Subcutaneous abdominal adipose tissue (tissue), 5 donors: ENCODE data around the gene EIF3CL.
"Not testable (repeated sequence)": the region's sequence is repeated elsewhere in the genome, so short reads cannot be mapped to it uniquely, and the experiment has no call there.

Source experiments
- H3K27ac ChIP-seq: one replicate; pipeline ENCODE4 v1.7.0; 2013; ENCODE audit warnings: low read depth, mild to moderate bottlenecking, inconsistent platforms, low read length, moderate library complexity
- H3K27me3 ChIP-seq, 5 donors: one replicate each; pipeline ENCODE4 v1.7.0; 2013; ENCODE audit warnings: low read length in 5 of 5, inconsistent platforms in 1 of 5; ENCODE audit not compliant: control insufficient read depth in 5 of 5, insufficient read depth in 4 of 5
- H3K36me3 ChIP-seq, 5 donors: one replicate each; pipeline ENCODE4 v1.7.0; 2013; ENCODE audit warnings: low read length in 5 of 5; ENCODE audit not compliant: control insufficient read depth in 5 of 5, insufficient read depth in 5 of 5
- H3K4me1 ChIP-seq, 5 donors: one replicate each; pipeline ENCODE4 v1.7.0; 2013; ENCODE audit warnings: low read length in 5 of 5, mild to moderate bottlenecking in 3 of 5, moderate library complexity in 1 of 5; ENCODE audit not compliant: control insufficient read depth in 5 of 5, insufficient read depth in 5 of 5
- H3K4me3 ChIP-seq, 5 donors: one replicate each; pipeline ENCODE4 v1.7.0; 2013; ENCODE audit warnings: low read length in 5 of 5, low read depth in 1 of 5
- H3K9ac ChIP-seq, 5 donors: one replicate each; pipeline ENCODE4 v1.7.0; 2013; ENCODE audit warnings: low read length in 5 of 5, mild to moderate bottlenecking in 4 of 5, moderate library complexity in 3 of 5
- H3K9me3 ChIP-seq, 5 donors: one replicate each; pipeline ENCODE4 v1.7.0; 2013; ENCODE audit warnings: low read length in 5 of 5; ENCODE audit not compliant: control insufficient read depth in 5 of 5
- donor health status: healthy.
- donor health status: healthy.
- donor health status: healthy.
- donor health status: healthy.
- donor health status: healthy.

EIF3CL gene

DNA sequence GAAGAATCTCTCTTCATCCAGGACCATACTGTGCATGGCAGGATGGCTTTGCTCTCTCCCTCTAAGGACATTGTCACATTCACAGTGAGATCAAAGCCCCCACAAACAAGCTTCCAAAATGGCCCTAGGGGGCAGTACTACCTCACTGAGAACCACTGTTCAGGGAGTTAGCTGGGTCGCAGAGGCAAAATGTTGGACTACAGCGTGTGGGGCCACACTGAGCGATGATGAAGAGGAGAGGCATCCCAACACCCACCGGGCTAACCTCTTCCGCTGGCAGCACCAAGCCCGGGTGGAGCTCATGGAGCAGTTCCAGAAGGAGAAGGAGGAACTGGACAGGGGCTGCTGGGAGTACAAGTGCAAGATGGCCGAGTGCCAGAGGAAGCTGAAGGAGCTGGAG lies 9.9 kb upstream of the EIF3CL start:
- not testable (repeated sequence) for H3K27ac ChIP-seq, H3K4me1 ChIP-seq, H3K27me3 ChIP-seq, H3K36me3 ChIP-seq, H3K9ac ChIP-seq, H3K9me3 ChIP-seq, H3K4me3 ChIP-seq

DNA sequence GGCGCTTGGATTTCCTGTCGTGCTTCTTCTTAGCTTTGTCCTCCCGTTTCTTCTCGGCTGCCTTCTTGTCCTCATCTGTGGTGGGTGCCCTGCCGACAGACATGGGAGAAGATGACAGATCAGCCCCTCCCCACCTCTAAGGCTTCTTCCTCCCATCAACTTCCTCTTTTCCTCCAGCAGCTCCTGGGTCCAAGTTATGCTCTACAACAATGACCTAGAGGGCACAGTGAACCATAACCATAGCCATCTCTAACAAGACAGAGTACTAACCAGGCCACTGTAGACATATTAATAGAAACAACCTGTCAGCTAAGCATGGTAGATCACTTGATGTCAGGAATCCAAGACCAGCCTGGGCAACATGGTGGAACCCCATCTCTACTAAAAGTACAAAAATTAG lies 11.6 kb downstream of the EIF3CL start:
- not testable (repeated sequence) for H3K36me3 ChIP-seq, H3K9ac ChIP-seq, H3K27me3 ChIP-seq, H3K9me3 ChIP-seq, H3K4me1 ChIP-seq, H3K4me3 ChIP-seq, H3K27ac ChIP-seq

DNA sequence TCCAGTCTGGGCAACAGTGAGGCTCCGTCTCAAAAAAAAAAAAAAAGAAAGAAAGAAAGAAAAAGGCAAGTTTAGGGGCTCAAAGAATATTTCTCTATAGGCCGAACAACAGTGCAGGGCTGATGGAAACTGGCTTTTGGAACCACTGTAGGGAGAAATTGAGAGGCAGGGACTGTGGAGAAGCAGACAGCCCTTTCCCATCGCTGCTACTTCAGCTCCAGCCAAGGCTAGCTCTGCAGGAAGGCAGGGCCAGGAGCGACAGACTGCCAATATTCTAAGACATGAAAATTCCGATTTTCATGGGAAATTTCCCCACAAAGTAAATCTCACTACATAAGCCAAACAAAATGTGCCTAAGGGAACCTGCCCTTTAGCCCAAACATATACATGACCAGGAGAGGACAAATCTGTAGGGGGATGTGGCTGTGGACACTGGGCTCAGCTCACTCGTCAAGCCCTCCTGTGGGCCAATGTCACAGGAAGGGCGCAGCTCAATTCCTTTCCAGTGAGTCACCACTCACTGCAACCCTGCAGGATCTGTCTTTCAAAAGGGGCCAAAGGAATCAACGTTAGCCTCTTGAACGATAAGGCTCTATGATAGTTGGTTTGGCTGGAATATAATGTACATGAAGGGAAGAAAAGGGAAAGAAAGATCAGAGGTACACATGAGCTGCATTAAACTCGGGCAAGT lies 21.3 kb downstream of the EIF3CL start:
- not testable (repeated sequence) for H3K36me3 ChIP-seq, H3K9ac ChIP-seq, H3K9me3 ChIP-seq, H3K4me3 ChIP-seq, H3K27ac ChIP-seq, H3K27me3 ChIP-seq, H3K4me1 ChIP-seq

DNA sequence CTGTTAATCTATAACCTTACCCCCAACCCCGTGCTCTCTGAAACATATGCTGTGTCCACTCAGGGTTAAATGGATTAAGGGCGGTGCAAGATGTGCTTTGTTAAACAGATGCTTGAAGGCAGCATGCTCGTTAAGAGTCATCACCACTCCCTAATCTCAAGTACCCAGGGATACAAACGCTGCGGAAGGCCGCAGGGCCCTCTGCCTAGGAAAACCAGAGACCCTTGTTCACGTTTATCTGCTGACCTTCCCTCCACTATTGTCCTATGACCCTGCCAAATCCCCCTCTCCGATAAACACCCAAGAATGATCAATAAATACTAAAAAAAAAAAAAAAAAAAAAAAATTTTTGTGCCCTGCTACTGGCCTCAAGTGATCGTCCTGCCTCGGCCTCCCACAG lies 25.8 kb downstream of the EIF3CL start:
- H3K4me1 ChIP-seq, H3K27ac ChIP-seq, H3K4me3 ChIP-seq, H3K9ac ChIP-seq, H3K27me3 ChIP-seq, H3K36me3 ChIP-seq, H3K9me3 ChIP-seq: not testable (repeated sequence)

DNA sequence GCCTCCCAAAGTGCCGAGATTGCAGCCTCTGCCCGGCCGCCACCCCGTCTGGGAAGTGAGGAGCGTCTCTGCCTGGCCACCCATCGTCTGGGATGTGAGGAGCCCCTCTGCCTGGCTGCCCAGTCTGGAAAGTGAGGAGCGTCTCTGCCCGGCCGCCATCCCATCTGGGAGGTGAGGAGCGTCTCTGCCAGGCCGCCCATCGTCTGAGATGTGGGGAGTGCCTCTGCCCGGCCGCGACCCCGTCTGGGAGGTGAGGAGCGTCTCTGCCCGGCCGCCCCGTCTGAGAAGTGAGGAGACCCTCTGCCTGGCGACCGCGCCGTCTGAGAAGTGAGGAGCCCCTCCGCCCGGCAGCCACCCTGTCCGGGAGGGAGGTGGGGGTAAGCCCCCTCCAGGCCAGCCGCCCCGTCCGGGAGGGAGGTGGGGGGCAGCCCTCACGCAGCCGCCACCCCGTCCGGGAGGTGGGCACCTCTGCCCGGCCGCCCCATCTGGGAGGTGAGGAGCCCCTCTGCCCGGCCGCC lies 26.5 kb downstream of the EIF3CL start:
- H3K4me3 ChIP-seq, H3K9me3 ChIP-seq, H3K27me3 ChIP-seq, H3K36me3 ChIP-seq, H3K4me1 ChIP-seq, H3K9ac ChIP-seq, H3K27ac ChIP-seq: not testable (repeated sequence)

- H3K27ac ChIP-seq, H3K27me3 ChIP-seq, H3K9ac ChIP-seq, H3K4me1 ChIP-seq, H3K9me3 ChIP-seq, H3K4me3 ChIP-seq, H3K36me3 ChIP-seq: not testable (repeated sequence)
These were observed 28.5 kb downstream of the EIF3CL start for GRCh38 chr16:28375115-28375514.

GRCh38 chr16:28374281-28374680 lies 29.4 kb downstream of the EIF3CL start:
- not testable (repeated sequence) for H3K9ac ChIP-seq, H3K9me3 ChIP-seq, H3K36me3 ChIP-seq, H3K4me1 ChIP-seq, H3K4me3 ChIP-seq, H3K27ac ChIP-seq, H3K27me3 ChIP-seq

GRCh38 chr16:28367926-28368325 lies 35.7 kb downstream of the EIF3CL start:
- not testable (repeated sequence) for H3K36me3 ChIP-seq, H3K4me1 ChIP-seq, H3K27me3 ChIP-seq

GRCh38 chr16:28364268-28365173 lies 39.1 kb downstream of the EIF3CL start:
- not testable (repeated sequence) for H3K36me3 ChIP-seq, H3K9me3 ChIP-seq, H3K4me1 ChIP-seq, H3K4me3 ChIP-seq, H3K27me3 ChIP-seq, H3K9ac ChIP-seq, H3K27ac ChIP-seq

More at GRCh38 chr16:28367926-28368325, 35.7 kb downstream of the EIF3CL start:
- not testable (repeated sequence) for H3K9ac ChIP-seq, H3K4me3 ChIP-seq, H3K27ac ChIP-seq, H3K9me3 ChIP-seq

DNA sequence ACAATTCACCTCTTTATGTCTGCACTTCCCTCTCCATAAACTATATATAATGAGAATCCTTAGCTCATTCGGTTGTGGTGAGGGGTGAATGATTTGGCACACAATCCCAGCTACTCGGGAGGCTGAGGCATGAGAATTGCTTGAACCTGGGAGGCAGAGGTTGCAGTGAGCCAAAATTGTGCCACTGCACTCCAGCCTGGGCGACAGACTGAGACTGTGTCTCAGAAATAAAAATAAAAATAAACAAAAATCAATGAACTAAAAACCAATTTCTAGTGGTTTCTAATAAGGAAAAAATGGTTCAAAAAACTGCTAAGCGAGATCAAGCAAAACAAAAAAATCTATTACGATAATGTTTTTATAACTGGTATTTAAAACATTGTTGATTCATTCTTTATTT lies 40.2 kb downstream of the EIF3CL start, which contains the start of gene NPIPB6:
Gene NPIPB6 (minus strand): TSS at position 101 of the 400 bp plus-strand sequence. CDS start 686 bp downstream, outside the sequence.
- H3K9ac ChIP-seq, H3K27me3 ChIP-seq, H3K4me1 ChIP-seq, H3K9me3 ChIP-seq, H3K36me3 ChIP-seq, H3K27ac ChIP-seq, H3K4me3 ChIP-seq: not testable (repeated sequence)
